GM18909 (cell line): Measurements from ENCODE around the gene CACNA2D2.

ENCODE experiments used
- ATAC-seq: cut with Tn5 transposase; IDR thresholded peaks from one replicate; pipeline ENCODE4 v1.9.1; 2021; ENCODE audit warnings: mild to moderate bottlenecking; ENCODE audit not compliant: unreplicated experiment, poor library complexity

The CACNA2D2 gene

DNA sequence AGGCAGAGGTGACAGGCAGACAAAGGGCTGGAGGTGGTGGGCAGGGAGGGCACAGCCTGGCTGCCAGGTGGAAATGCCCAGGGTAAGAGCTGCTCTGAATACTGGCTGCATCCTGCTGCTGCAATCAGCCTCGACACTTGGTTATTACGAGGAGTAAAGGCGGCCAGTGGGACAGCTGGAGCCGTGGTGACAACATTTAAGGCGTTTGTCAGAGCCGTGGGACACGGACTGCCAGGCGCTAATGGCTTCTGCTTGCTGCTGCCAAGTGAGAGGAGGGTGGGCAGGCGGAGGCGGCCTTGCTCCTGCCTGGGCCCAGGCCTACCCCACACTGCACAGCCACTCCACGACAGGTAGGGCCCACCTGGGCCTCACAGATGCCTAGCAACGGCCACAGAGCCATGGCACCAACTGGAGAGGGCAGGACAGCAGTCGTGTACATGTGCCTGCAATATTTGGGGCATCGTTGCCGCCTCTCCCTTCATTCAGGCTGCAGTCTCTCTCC, 94.9 kb downstream of the CACNA2D2 start:
- ATAC-seq, result no peak

DNA sequence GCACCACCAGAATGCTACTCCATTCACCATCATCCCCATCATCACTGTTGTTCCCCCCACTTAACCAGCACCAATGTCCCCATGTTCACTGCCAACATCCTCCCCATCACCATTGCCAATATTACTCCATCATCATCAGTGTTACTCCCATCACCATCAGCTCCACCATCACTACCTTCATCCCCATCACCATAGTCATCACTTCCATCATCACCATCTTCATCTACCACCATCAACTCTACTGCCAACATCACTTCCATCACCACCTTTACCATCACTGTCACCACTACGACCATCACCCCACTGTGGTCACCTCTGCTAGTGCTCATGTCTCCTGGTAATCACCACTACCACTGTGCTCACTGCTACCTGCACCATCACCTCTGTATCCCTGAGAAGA, 96.9 kb downstream of the CACNA2D2 start:
- no peak for ATAC-seq

GRCh38 chr3:50405249-50405648, 98.2 kb downstream of the CACNA2D2 start:
- ATAC-seq, result no peak

GRCh38 chr3:50401978-50402595, 101.3 kb downstream of the CACNA2D2 start:
- no peak for ATAC-seq

GRCh38 chr3:50396502-50396901, 106.9 kb downstream of the CACNA2D2 start:
- ATAC-seq, result no peak

- ATAC-seq, result no peak
These were observed 108.2 kb downstream of the CACNA2D2 start for GRCh38 chr3:50395070-50395860.

GRCh38 chr3:50393061-50393460, 110.4 kb downstream of the CACNA2D2 start:
- ATAC-seq, result no peak

- ATAC-seq, result no peak
These were observed 111.2 kb downstream of the CACNA2D2 start for GRCh38 chr3:50392101-50392715.

- ATAC-seq, result no peak
These were observed 112.8 kb downstream of the CACNA2D2 start for GRCh38 chr3:50390508-50391224.

DNA sequence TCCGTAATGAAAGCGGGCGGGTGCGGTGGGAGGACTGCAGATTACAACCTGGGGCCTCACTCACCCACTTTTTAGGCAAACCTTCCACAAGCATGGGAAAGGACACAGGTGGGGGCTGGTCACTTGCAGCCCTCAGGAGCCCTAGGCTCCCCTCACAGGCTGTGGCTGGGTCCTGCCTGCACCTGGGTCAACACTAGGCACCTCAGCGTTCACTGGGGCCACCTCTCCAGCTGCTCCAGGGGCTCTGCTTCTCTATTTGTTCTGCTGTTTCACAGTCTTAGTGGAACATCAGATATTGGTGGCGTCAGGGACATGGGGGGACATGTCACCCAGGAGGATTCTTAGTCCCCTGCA, 114.0 kb downstream of the CACNA2D2 start:
- ATAC-seq, result no peak

- no peak for ATAC-seq
These were observed 114.6 kb downstream of the CACNA2D2 start for GRCh38 chr3:50388720-50389413.

DNA sequence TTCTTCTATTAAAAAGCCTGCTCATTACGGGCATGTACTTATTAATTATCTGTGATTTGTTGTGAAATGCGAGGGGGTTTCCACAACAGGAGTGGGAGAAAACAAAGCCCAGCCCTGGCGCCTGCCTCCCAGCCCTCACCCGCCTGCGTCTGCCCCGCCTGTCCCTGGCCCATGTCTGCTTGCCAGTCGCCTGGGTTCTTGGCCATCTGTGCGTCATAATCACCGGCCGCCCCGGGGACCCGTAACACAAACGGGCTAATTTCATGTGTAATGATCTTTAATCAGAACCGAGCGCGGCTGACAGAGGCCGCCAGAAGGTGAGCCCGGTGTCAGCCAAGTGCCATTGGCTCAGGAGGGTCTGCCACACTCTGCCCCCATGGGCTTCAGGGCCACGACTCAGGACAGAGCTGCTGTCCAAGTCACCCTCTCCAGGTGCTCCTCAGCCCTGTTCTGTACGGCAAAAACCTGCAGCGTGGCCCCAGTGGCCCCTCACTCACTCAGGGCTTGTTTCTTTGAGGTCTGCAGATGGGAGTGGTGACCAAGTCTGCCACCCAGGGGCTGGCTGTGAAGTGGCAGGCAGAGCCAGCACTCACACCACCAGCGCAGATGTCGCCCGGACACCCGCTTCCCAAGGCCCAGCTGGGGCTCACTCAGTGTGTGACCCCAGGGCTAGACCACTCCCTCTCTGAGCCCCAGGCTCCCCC, 115.3 kb downstream of the CACNA2D2 start:
- no peak for ATAC-seq

GRCh38 chr3:50385754-50386153, 117.7 kb downstream of the CACNA2D2 start:
- ATAC-seq, result no peak

DNA sequence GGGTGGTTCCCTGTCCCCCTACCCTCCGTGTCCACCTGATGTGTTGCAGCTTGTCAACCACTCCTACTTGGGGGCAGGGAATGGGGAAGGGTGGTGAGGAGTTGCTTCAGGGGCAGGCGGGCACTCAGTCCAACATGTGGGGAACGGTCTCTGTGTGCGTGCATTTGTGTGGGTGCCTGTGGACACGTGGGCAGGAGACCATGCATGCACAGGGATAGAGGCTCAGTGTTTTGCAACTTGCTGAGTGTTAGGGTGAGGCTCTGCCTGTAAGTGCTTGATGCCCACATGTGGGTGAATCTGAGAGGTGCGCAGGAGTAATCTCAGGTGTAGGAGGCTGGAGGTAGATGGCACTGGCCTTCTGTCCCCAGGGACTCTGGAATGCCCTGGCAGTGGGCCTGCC, 119.7 kb downstream of the CACNA2D2 start:
- no peak for ATAC-seq

DNA sequence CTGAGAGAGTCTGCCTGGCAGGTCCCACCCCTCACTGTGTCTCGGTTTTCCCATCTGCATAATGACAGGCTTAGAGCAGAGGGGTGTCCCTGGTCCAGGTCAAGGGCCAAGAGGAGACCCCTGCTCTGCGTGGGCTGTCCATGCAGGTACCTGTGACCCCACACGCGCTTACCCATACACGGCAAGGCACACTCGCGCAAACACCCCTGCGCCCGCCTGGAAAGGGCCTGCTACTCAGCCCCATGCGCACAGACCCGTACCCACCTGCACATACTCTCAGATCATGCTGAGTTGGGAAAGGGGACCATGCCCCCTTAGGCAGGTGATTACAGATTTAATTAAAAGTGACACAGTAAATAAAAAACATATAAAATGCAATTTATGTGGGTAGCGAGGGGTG, 120.7 kb downstream of the CACNA2D2 start:
- no peak for ATAC-seq

DNA sequence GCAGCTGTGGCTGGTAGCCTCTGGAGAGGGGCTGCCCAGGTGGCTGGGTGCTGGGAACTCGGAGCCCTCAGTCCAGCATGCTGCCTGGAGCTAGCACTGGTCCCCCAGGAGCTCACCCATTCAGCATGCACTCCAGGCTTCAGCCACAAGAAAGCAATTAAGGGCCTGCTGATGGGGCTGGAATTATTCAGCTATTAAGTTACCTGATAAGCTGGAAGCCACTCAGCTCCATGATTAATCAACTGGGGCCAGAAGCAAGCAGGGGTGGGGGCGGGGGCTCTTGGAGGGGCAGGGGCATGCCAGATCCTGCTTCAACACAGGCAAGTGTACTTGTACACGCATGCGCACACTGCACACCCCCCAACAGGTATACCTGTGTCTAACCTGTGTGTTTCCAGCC, 122.1 kb downstream of the CACNA2D2 start:
- ATAC-seq, result no peak

- ATAC-seq, result no peak
These were observed 122.9 kb downstream of the CACNA2D2 start for GRCh38 chr3:50380405-50381085.

DNA sequence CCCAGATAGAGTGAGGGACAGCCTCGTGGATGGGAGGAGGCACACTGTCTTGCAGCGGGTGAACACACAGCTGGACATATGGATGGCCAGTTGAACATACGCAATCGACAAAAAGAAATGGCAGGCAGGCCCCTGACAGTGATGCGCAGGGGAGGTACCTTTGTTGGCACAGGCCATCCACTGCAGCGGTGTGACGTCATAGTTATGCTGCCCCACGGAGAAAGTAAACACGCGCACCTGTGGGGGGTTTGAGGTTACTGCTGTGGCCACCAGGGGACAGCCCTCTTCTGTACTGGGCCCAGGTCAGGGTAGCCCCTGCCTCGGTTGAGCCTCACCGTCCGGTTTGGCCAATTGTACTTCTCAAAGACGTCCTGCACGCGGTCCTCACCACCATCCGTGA, 124.7 kb downstream of the CACNA2D2 start:
- no peak for ATAC-seq

DNA sequence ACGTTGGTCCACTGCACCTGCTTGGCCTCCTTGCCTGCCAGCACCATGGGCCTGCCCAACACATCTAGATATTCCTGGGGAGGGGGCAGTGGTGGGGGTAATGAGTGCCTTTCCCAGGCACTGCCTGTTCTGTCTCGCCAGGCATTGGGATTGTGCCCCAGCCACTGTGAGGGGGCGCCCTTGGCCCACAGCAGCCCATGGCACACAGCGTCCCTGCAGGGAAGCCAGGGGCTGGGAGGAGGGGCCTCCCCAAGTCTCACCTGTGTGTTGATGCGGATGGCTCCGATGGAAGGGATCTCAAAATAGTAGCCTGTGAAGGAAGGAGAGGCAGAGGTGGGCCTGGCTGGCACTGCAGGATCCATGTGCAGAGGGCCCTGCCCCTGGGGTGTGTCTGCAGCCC, 125.4 kb downstream of the CACNA2D2 start:
- ATAC-seq, result no peak
